Measurements from ENCODE around the gene GALNT18.

GALNT18 gene

GRCh38 chr11:11291041-11292015, 330.5 kb downstream of the GALNT18 start:
- H3K27me3 ChIP-seq (ENCODE audit: control insufficient read depth in 1 of 2, insufficient read depth in 2 of 2, low read length in 2 of 2), result no peaks in the 10 kb centered on the region
- H3K36me3 ChIP-seq (ENCODE audit: insufficient read depth, low read length), result peaks cover 5% of the 10 kb centered on the region
- no peak overlapping the region for H3K9ac ChIP-seq (ENCODE audit: low read length)
- no peak overlapping the region for H3K4me3 ChIP-seq (ENCODE audit: low read depth in 1 of 2, low read length in 2 of 2)
- no peaks in the 10 kb centered on the region for H3K9me3 ChIP-seq (ENCODE audit: low read length)
- H3K27ac ChIP-seq (ENCODE audit: low read depth, low read length), result no peak overlapping the region
- H3K4me1 ChIP-seq (ENCODE audit: insufficient read depth, low read length), result no peaks in the 10 kb centered on the region

DNA sequence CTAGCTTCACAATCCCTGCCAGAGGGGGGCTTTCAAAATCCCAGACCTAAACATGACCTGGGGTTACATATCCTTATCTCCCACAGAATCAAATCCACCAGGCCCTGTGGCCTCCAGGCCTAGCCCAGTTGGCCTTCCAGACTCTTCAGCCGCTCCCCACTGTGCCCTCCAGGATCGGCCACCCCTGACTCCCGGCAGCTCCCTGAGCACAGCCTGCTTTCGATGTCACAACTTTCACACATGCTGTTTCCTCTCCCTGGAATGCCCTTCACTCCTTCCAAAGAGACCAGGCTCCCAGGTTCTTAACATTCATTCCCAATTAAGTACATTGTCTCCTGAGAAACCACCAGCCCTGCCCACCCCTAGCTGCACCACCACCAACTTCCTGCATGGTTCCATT, 331.5 kb downstream of the GALNT18 start:
- Histone ChIP-seq H3K4me3 (ENCODE audit: low read depth in 1 of 2, low read length in 2 of 2) (no peak overlapping the region), H3K9me3 (ENCODE audit: low read length) (no peaks in the 10 kb centered on the region), H3K9ac (ENCODE audit: low read length) (no peak overlapping the region), H3K36me3 (ENCODE audit: insufficient read depth, low read length) (peaks cover 5% of the 10 kb centered on the region), H3K4me1 (ENCODE audit: insufficient read depth, low read length) (no peaks in the 10 kb centered on the region), H3K27me3 (ENCODE audit: control insufficient read depth in 1 of 2, insufficient read depth in 2 of 2, low read length in 2 of 2) (no peaks in the 10 kb centered on the region), H3K27ac (ENCODE audit: low read depth, low read length) (no peak overlapping the region)

DNA sequence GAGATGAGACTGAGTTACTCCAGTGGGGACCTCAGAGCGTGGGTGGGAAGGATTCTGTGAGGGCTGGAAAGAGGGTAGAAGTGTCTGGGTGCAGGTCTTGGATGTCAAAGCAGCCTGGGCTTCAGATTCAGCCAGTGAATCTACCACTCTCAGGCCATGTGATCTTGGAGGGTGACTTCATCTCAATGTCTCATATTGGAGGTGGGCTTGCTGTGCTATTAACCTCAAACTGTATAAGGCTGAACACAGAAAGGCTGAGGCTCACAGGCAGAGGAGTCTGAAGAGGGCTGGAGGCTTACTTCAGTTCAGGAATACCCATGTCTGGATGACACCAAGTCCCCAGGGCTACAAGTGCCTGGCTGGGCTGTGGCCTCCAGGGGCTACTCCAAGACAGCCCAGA, 332.1 kb downstream of the GALNT18 start:
- Histone ChIP-seq H3K4me3 (ENCODE audit: low read depth in 1 of 2, low read length in 2 of 2) (no peak overlapping the region), H3K9ac (ENCODE audit: low read length) (no peak overlapping the region), H3K4me1 (ENCODE audit: insufficient read depth, low read length) (no peaks in the 10 kb centered on the region), H3K9me3 (ENCODE audit: low read length) (no peaks in the 10 kb centered on the region), H3K27me3 (ENCODE audit: control insufficient read depth in 1 of 2, insufficient read depth in 2 of 2, low read length in 2 of 2) (no peaks in the 10 kb centered on the region), H3K36me3 (ENCODE audit: insufficient read depth, low read length) (peaks cover 5% of the 10 kb centered on the region), H3K27ac (ENCODE audit: low read depth, low read length) (no peak overlapping the region)

- H3K27ac ChIP-seq (ENCODE audit: low read depth, low read length), result no peak overlapping the region
- H3K9me3 ChIP-seq (ENCODE audit: low read length), result no peaks in the 10 kb centered on the region
- H3K4me1 ChIP-seq (ENCODE audit: insufficient read depth, low read length), result no peaks in the 10 kb centered on the region
- H3K4me3 ChIP-seq (ENCODE audit: low read depth in 1 of 2, low read length in 2 of 2), result no peak overlapping the region
- no peak overlapping the region for H3K9ac ChIP-seq (ENCODE audit: low read length)
- no peaks in the 10 kb centered on the region for H3K27me3 ChIP-seq (ENCODE audit: control insufficient read depth in 1 of 2, insufficient read depth in 2 of 2, low read length in 2 of 2)
- peaks cover 5% of the 10 kb centered on the region for H3K36me3 ChIP-seq (ENCODE audit: insufficient read depth, low read length)
Observed at GRCh38 chr11:11288972-11289616, 332.7 kb downstream of the GALNT18 start.

- H3K27ac ChIP-seq (ENCODE audit: low read depth, low read length), result no peak overlapping the region
- no peaks in the 10 kb centered on the region for H3K27me3 ChIP-seq (ENCODE audit: control insufficient read depth in 1 of 2, insufficient read depth in 2 of 2, low read length in 2 of 2)
- no peak overlapping the region for H3K4me3 ChIP-seq (ENCODE audit: low read depth in 1 of 2, low read length in 2 of 2)
- H3K36me3 ChIP-seq (ENCODE audit: insufficient read depth, low read length), result peaks cover 5% of the 10 kb centered on the region
- no peaks in the 10 kb centered on the region for H3K9me3 ChIP-seq (ENCODE audit: low read length)
- H3K9ac ChIP-seq (ENCODE audit: low read length), result no peak overlapping the region
- H3K4me1 ChIP-seq (ENCODE audit: insufficient read depth, low read length), result no peaks in the 10 kb centered on the region
Observed at GRCh38 chr11:11284481-11284880, 337.3 kb downstream of the GALNT18 start.

DNA sequence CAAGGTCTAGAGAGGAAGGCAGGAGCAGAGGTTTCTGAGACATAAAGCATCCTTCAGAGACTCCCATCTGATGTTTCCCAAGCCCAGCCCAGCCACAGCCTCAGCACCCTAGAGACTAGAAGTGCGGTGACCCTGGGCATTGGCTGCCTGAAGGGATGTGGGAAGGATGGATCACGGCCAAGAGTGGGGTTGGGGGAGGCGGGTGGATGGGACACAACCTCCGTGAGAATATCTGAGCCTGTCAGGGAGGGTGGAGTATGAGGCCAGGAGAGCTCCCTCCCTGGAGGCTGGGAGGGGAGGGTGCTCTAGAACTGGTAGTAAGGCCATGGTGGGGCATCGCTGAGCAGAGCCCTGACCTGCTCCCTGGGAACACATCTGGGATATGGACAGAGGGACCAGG, 340.2 kb downstream of the GALNT18 start:
- Histone ChIP-seq H3K27ac (ENCODE audit: low read depth, low read length) (no peak overlapping the region), H3K9me3 (ENCODE audit: low read length) (no peaks in the 10 kb centered on the region), H3K9ac (ENCODE audit: low read length) (no peak overlapping the region), H3K4me1 (ENCODE audit: insufficient read depth, low read length) (no peaks in the 10 kb centered on the region), H3K4me3 (ENCODE audit: low read depth in 1 of 2, low read length in 2 of 2) (no peak overlapping the region), H3K27me3 (ENCODE audit: control insufficient read depth in 1 of 2, insufficient read depth in 2 of 2, low read length in 2 of 2) (no peaks in the 10 kb centered on the region), H3K36me3 (ENCODE audit: insufficient read depth, low read length) (peaks cover 5% of the 10 kb centered on the region)

DNA sequence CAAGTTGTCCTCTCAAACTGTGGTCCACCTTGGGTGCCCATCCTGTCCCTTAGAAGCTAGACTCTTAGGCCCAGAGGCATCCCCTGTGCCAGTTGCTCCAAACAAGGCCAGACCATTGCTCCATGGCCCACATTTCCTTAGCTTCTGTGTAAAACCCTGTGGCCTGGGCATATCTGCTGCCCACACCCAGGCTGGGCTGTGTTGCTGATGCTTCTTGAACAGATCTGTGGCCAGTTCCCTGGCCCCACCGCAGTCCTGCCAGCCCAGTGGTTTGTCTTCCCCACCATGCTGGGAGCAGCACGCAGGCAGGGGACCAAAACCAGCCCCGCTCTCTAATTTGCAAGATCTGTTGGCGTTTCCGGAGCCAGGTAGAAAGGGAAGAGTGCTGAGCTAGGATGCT, 341.0 kb downstream of the GALNT18 start:
- no peaks in the 10 kb centered on the region for H3K9me3 ChIP-seq (ENCODE audit: low read length)
- no peaks in the 10 kb centered on the region for H3K4me1 ChIP-seq (ENCODE audit: insufficient read depth, low read length)
- H3K27me3 ChIP-seq (ENCODE audit: control insufficient read depth in 1 of 2, insufficient read depth in 2 of 2, low read length in 2 of 2), result no peaks in the 10 kb centered on the region
- H3K27ac ChIP-seq (ENCODE audit: low read depth, low read length), result no peak overlapping the region
- no peak overlapping the region for H3K4me3 ChIP-seq (ENCODE audit: low read depth in 1 of 2, low read length in 2 of 2)
- peaks cover 5% of the 10 kb centered on the region for H3K36me3 ChIP-seq (ENCODE audit: insufficient read depth, low read length)
- H3K9ac ChIP-seq (ENCODE audit: low read length), result no peak overlapping the region

- H3K27me3 ChIP-seq (ENCODE audit: control insufficient read depth in 1 of 2, insufficient read depth in 2 of 2, low read length in 2 of 2), result no peaks in the 10 kb centered on the region
- H3K9ac ChIP-seq (ENCODE audit: low read length), result no peak overlapping the region
- H3K36me3 ChIP-seq (ENCODE audit: insufficient read depth, low read length), result peaks cover 5% of the 10 kb centered on the region
- no peak overlapping the region for H3K4me3 ChIP-seq (ENCODE audit: low read depth in 1 of 2, low read length in 2 of 2)
- no peaks in the 10 kb centered on the region for H3K9me3 ChIP-seq (ENCODE audit: low read length)
- no peak overlapping the region for H3K27ac ChIP-seq (ENCODE audit: low read depth, low read length)
- H3K4me1 ChIP-seq (ENCODE audit: insufficient read depth, low read length), result no peaks in the 10 kb centered on the region
Observed at GRCh38 chr11:11279956-11280689, 341.7 kb downstream of the GALNT18 start.

DNA sequence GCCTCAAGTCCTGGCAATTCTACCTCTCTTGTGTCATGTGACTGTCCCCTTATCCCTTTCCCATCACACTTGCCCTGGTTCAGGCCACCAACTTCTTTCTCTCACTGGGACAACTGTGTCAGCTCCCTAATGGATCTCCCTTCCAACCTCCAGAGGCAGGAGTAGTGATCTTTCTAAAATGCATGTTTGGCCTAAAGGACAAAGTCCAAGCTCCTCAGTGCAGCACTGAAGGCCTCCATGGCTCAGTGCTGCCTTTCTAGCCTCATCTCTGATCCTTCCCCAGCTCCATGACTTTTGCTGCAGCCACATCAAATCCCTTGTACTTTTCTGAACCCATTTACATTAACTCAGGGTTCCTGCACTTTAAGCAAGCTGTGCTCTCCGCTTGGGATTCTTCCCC, 349.6 kb downstream of the GALNT18 start:
- Histone ChIP-seq H3K27ac (ENCODE audit: low read depth, low read length) (no peak overlapping the region), H3K27me3 (ENCODE audit: control insufficient read depth in 1 of 2, insufficient read depth in 2 of 2, low read length in 2 of 2) (no peaks in the 10 kb centered on the region), H3K9me3 (ENCODE audit: low read length) (no peaks in the 10 kb centered on the region), H3K4me3 (ENCODE audit: low read depth in 1 of 2, low read length in 2 of 2) (no peak overlapping the region), H3K36me3 (ENCODE audit: insufficient read depth, low read length) (peaks cover 8% of the 10 kb centered on the region), H3K9ac (ENCODE audit: low read length) (no peak overlapping the region), H3K4me1 (ENCODE audit: insufficient read depth, low read length) (no peaks in the 10 kb centered on the region)

DNA sequence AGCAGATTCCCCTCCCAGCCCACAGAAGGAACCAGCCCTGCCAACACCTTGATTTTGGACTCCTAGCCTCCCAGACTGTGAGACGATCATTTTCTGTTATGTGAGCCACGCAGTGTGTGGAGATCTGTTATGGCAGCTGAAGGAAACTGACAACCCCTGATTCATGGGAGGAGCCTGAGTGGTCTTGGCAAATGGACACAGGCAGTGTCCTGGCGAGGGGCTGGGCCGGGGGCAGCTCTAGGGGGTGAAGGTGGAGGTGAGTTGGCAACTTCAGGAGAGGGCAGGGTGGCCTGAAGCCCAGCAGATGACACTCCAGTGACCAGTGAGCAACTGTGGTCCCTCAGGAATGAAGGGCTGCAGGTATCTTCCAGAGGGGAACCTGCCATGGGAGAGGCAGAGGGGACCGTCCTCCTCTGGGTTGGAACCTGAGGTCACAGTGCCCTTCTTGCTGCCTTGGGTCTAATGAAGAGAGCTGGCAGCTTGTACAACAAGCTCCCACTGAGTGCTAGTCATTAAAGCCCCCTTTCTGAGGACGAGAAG, 351.5 kb downstream of the GALNT18 start:
- no peak overlapping the region for H3K9ac ChIP-seq (ENCODE audit: low read length)
- H3K36me3 ChIP-seq (ENCODE audit: insufficient read depth, low read length), result peaks cover 8% of the 10 kb centered on the region
- H3K4me1 ChIP-seq (ENCODE audit: insufficient read depth, low read length), result no peaks in the 10 kb centered on the region
- no peaks in the 10 kb centered on the region for H3K9me3 ChIP-seq (ENCODE audit: low read length)
- H3K27me3 ChIP-seq (ENCODE audit: control insufficient read depth in 1 of 2, insufficient read depth in 2 of 2, low read length in 2 of 2), result no peaks in the 10 kb centered on the region
- H3K27ac ChIP-seq (ENCODE audit: low read depth, low read length), result no peak overlapping the region
- no peak overlapping the region for H3K4me3 ChIP-seq (ENCODE audit: low read depth in 1 of 2, low read length in 2 of 2)

DNA sequence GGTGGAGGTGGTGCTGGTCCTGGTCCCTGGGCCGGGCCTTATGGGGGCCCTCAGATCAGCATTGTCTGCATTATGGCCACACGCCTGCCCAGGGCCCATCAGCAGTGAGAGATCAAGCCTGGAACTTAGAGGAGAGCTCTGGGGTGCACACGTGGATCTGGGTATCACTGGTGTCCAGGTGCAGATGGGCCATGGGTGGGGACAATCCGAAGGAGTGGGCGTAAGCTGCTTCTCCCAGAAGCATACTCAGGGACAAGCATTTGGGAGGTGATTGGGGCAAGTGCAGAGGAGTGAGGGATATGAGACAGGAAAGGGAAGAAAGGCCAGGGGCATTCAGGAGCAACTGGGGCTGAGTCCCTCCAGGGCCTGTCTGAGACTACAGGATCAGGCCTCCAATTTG, 353.1 kb downstream of the GALNT18 start:
- H3K27ac ChIP-seq (ENCODE audit: low read depth, low read length), result no peak overlapping the region
- no peaks in the 10 kb centered on the region for H3K9me3 ChIP-seq (ENCODE audit: low read length)
- H3K27me3 ChIP-seq (ENCODE audit: control insufficient read depth in 1 of 2, insufficient read depth in 2 of 2, low read length in 2 of 2), result no peaks in the 10 kb centered on the region
- peaks cover 5% of the 10 kb centered on the region for H3K4me1 ChIP-seq (ENCODE audit: insufficient read depth, low read length)
- no peak overlapping the region for H3K4me3 ChIP-seq (ENCODE audit: low read depth in 1 of 2, low read length in 2 of 2)
- peaks cover 8% of the 10 kb centered on the region for H3K36me3 ChIP-seq (ENCODE audit: insufficient read depth, low read length)
- H3K9ac ChIP-seq (ENCODE audit: low read length), result no peak overlapping the region
